GM10248 (cell line): ENCODE measurements around the gene LRRC25.
A peak's percentile ranks its signal among the peaks of the same experiment; 100 is the strongest.
"Not testable (repeated sequence)": the region's sequence is repeated elsewhere in the genome, so short reads cannot be mapped to it uniquely, and the experiment has no call there.

Experiments
- CTCF ChIA-PET: fragments of 300-600 bp; sonication (Branson Sonifier 250); formaldehyde crosslinking; extraction: SDS; loops from one replicate; lab custom pipeline; 2021; ENCODE audit warnings: antibody characterized with exemption; lab: Yijun Ruan, JAX
- POLR2A ChIA-PET: fragments of 350-650 bp; sonication (Branson Sonifier 250); formaldehyde crosslinking; extraction: SDS; loops from one replicate; lab custom pipeline; 2020; ENCODE audit warnings: antibody characterized with exemption; lab: Yijun Ruan, JAX
- DNase-seq: peaks from one replicate; pipeline ENCODE4 v3.0.0; 2012; ENCODE audit errors: extremely low spot score
- TF ChIP-seq, protein P1 (sequence below): IDR thresholded peaks from 2 replicates; pipeline ENCODE4 v1.5.1; 2012; ENCODE audit warnings: mild to moderate bottlenecking, low read depth; ENCODE audit errors: extremely low read depth, missing control alignments, control extremely low read depth

The LRRC25 gene

DNA sequence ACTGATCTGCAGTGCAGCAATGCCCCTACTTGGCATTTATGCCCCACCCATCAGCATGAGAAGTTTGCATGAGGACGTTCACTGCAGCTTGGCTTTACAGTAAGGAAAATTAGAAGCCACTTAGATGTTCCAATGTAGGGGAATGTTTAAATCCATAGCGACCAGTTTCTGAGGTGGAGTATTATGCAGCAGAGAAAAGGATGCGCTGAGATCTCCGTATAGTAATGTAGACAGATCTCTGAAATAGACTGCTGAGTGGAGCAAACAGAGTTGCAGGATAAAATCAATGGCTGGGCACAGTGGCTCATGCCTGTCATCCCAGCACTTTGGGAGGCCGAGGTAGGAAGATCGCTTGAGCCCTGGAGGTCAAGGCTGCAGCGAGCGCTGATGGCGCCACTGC is 46.9 kb downstream of the LRRC25 start:
- no peak for DNase-seq
- ChIA-PET POLR2A (interaction anchor here (0.6 kb wide), 1 partner anchor 71 kb away, joined by 5 read pairs; no protein-coding TSS in a partner anchor), CTCF (interaction anchor here (0.7 to 5.4 kb wide), 13 partner anchors 9 to 112 kb away, joined by 3 to 42 read pairs (median 5); partner anchors contain the start of gene LRRC25)
- TF ChIP-seq, protein P1, sequence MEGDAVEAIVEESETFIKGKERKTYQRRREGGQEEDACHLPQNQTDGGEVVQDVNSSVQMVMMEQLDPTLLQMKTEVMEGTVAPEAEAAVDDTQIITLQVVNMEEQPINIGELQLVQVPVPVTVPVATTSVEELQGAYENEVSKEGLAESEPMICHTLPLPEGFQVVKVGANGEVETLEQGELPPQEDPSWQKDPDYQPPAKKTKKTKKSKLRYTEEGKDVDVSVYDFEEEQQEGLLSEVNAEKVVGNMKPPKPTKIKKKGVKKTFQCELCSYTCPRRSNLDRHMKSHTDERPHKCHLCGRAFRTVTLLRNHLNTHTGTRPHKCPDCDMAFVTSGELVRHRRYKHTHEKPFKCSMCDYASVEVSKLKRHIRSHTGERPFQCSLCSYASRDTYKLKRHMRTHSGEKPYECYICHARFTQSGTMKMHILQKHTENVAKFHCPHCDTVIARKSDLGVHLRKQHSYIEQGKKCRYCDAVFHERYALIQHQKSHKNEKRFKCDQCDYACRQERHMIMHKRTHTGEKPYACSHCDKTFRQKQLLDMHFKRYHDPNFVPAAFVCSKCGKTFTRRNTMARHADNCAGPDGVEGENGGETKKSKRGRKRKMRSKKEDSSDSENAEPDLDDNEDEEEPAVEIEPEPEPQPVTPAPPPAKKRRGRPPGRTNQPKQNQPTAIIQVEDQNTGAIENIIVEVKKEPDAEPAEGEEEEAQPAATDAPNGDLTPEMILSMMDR: no peak

GRCh38 chr19:18349524-18350128 is 47.8 kb downstream of the LRRC25 start:
- CTCF ChIA-PET: interaction anchor here (0.7 to 5.4 kb wide), 16 partner anchors 10 to 112 kb away, joined by 3 to 42 read pairs (median 6); partner anchors contain the start of genes LRRC25 and SSBP4
- DNase-seq: peak; percentile 68
- TF ChIP-seq, protein P1: peak; percentile 67
- POLR2A ChIA-PET: interaction anchor here (0.6 kb wide), 1 partner anchor 70 kb away, joined by 5 read pairs; no protein-coding TSS in a partner anchor

DNA sequence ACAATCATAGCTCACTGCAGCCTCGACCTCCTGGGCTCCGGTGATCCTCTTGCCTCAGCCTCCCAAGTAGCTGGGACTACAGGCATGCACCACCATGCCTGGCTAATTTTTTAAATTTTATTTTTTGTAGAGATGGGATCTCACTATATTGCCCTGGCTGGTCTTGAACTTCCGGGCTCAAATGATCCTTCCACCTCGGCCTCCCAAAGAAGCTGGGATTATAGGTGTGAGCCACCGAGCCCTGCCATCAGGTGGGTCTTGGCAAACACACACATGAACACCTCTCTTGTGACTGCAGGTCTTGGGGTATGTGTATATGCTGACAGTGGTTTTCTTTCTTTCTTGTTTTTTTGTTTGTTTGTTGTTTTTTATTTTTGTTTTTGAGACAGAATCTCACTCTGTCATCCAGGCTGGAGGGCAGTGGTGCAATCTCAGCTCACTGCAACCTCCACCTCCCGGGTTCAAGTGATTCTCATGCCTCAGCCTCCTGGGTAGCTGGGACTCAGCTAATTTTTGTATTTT is 48.5 kb downstream of the LRRC25 start:
- DNase-seq, POLR2A ChIA-PET: not testable (repeated sequence)
- CTCF ChIA-PET: interaction anchor here (0.8 to 5.4 kb wide), 12 partner anchors 10 to 71 kb away, joined by 3 to 42 read pairs (median 10); partner anchors contain the start of gene SSBP4

- TF ChIP-seq, protein P1: no peak
- POLR2A ChIA-PET: no interaction called here
- CTCF ChIA-PET: interaction anchor here (1.5 to 5.4 kb wide), 7 partner anchors 9 to 70 kb away, joined by 6 to 42 read pairs (median 20); no protein-coding TSS in a partner anchor
- DNase-seq: no peak
Observed at GRCh38 chr19:18348171-18348570, 49.3 kb downstream of the LRRC25 start.

GRCh38 chr19:18346091-18346490 is 51.3 kb downstream of the LRRC25 start:
- TF ChIP-seq, protein P1: no peak
- POLR2A ChIA-PET: no interaction called here
- CTCF ChIA-PET: interaction anchor here (0.9 to 5.4 kb wide), 3 partner anchors 17 to 65 kb away, joined by 3 to 42 read pairs (median 7); no protein-coding TSS in a partner anchor
- DNase-seq: no peak

GRCh38 chr19:18345296-18345695 is 52.1 kb downstream of the LRRC25 start:
- TF ChIP-seq, protein P1: no peak
- DNase-seq: no peak
- POLR2A ChIA-PET: no interaction called here
- CTCF ChIA-PET: interaction anchor here (1.8 to 5.4 kb wide), 2 partner anchors 17 to 66 kb away, joined by 7 to 42 read pairs; no protein-coding TSS in a partner anchor

DNA sequence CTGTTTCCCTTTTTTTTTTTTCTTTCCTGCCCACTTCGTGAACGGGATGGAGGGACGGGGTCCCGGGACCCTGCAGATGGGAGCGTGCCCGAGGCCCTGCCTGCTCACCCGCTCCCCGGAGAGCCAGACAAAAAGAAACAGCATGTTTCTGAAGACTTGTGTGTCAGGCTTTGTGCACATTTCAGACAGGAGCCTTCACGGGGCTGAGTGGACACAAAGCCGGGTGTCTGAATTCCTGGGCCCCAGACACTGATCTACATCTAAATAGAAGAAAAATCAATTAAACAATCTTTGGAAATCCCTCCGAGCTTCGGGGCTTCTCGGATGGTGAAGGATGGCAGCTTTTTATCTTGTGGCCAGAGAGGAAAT is 52.9 kb downstream of the LRRC25 start:
- CTCF ChIA-PET: interaction anchor here (0.7 to 4.5 kb wide), 2 partner anchors 44 to 723 kb away, joined by 3 to 23 read pairs; no protein-coding TSS in a partner anchor
- POLR2A ChIA-PET: no interaction called here
- TF ChIP-seq, protein P1: no peak
- DNase-seq: no peak
